Muscle of leg (tissue), 11 donors: ENCODE data around the gene ANAPC2. TPM values are rescaled to one million over a fixed set of nuclear protein-coding genes. Genes with fewer than 3 reads are reported as not detected.

ENCODE experiments used
- DNase-seq: peaks from one replicate; pipeline ENCODE4 v3.0.0; 2013
- H3K27ac ChIP-seq: one replicate; pipeline ENCODE4 v1.5.1; 2013; ENCODE audit warnings: mild to moderate bottlenecking, low read length, control low read depth
- H3K27me3 ChIP-seq: one replicate; pipeline ENCODE4 v1.6.1; 2013; ENCODE audit warnings: low read length; ENCODE audit not compliant: control insufficient read depth, insufficient read depth
- H3K36me3 ChIP-seq: one replicate; pipeline ENCODE4 v1.6.1; 2013; ENCODE audit warnings: low read length; ENCODE audit not compliant: control insufficient read depth, insufficient read depth
- H3K4me1 ChIP-seq: one replicate; pipeline ENCODE4 v1.6.1; 2013; ENCODE audit warnings: low read length; ENCODE audit not compliant: control insufficient read depth, insufficient read depth
- H3K4me3 ChIP-seq: one replicate; pipeline ENCODE4 v1.5.1; 2013; ENCODE audit warnings: low read length, control low read depth
- H3K9me3 ChIP-seq: replicated peaks from 2 replicates; pipeline ENCODE4 v1.6.1; 2013; ENCODE audit warnings: low read depth, low read length; ENCODE audit not compliant: control insufficient read depth
- WGBS: methylation state at CpG from one replicate; pipeline ENCODE4 v1.1.5; 2013; ENCODE audit warnings: missing lambda C conversion rate; ENCODE audit not compliant: insufficient coverage; 5-methylcytosine and 5-hydroxymethylcytosine counted together
- polyA plus RNA-seq, 8 donors: library from polyadenylated mRNA; unstranded; fragments of 120-200 nt; gene quantifications; one replicate each; pipeline versions ENCODE4 v1.2.1 to v1.2.3, GENCODE V29; 2013; ENCODE audit warnings: inconsistent platforms in 1 of 8, low replicate concordance in 1 of 8; ENCODE audit not compliant: insufficient read length in 8 of 8, insufficient read depth in 1 of 8
- total RNA-seq: library from RNA; stranded (reverse); fragments of 120-200 nt; gene quantifications from one replicate; pipeline ENCODE4 v1.2.4, GENCODE V29; 2013

Gene ANAPC2
- total and polyA plus RNA-seq, 9 donors = 20.4 to 41.6 (median 31.1) TPM

DNA sequence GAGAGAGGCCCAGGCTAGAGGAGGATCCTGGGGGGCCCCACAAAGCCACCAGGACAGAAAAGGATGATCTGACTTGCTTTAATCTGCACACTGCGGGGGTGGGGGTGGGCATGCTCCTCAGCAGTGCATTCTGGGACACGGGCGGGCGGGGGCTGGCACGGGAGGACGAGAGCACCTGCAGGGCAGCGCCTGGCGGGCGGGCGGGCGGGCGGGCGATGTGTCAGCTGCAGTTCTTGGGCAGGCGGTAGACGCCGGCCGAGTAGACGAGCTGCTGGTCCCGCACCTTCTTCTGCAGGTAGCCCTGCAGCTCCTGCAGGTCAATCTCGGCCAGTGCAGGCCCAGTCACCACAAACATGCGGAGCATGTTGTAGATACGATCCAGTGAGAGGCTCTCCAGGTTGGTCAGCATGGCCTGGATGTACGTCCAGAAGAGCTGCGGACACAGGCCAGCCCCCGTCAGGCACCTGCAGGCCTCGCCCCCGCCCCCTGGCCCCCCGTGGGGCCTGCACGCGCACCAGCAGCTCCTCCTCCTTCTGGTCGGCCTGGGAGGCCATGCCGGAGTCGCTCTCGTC is 13.6 kb downstream of the ANAPC2 start:
- no peak for DNase-seq
- Histone ChIP-seq H3K4me3 (no peak overlapping the region), H3K4me1 (peaks cover 7% of the 10 kb centered on the region), H3K9me3 (no peaks in the 10 kb centered on the region), H3K36me3 (peaks cover 26% of the 10 kb centered on the region), H3K27ac (no peak overlapping the region), H3K27me3 (peaks cover 41% of the 10 kb centered on the region)
- WGBS = 40% methylated on average over 34 of the region's 34 CpGs

DNA sequence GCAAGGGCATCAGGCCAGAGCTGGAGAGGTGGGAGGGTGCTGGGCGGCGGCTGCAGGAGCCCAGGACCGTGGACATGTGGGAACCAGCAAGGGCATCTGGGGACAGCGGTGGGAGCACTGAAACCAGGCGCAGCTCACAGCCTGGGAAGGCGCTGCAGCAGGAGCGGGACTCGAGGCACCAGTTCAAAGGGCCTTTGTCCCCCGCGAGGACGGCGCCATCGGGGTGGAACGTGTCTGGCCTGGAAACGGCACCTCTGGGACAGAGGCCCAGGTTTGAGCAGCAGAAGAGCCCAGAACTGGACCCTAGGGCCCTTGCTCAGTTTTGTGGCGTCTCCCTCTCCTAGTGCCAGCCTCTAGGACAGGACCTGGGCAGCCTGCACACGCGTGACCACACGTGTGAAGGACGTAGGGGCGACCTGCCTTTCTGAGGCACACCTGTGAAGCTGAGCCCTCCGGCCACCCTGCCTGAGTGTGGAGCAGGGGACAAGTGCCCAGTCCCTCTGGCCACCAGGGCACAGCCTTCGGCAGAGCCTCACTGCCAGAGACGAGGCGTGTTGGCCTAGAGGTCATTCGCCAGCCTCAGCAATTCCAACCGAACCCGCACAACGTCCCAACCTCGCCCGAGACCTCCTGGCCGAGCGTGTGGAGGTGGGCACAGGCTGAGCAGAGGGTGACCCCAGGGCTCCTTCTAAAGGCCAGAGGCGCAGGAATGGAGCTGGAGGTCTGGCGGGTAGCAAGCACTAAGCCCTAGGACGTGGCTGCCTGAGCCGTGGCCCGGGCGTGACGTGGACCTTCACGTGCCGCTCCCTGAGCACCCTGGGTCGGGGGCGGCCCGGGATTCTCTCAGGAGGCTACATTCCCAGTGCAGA is 14.3 kb downstream of the ANAPC2 start:
- peaks cover 45% of the 10 kb centered on the region for H3K27me3 ChIP-seq
- H3K36me3 ChIP-seq = peaks cover 19% of the 10 kb centered on the region
- H3K4me3 ChIP-seq = no peak overlapping the region
- 79% methylated on average over 42 of the region's 45 CpGs for WGBS
- H3K9me3 ChIP-seq = no peaks in the 10 kb centered on the region
- H3K27ac ChIP-seq = no peak overlapping the region
- no peak for DNase-seq
- H3K4me1 ChIP-seq = peaks cover 7% of the 10 kb centered on the region

DNA sequence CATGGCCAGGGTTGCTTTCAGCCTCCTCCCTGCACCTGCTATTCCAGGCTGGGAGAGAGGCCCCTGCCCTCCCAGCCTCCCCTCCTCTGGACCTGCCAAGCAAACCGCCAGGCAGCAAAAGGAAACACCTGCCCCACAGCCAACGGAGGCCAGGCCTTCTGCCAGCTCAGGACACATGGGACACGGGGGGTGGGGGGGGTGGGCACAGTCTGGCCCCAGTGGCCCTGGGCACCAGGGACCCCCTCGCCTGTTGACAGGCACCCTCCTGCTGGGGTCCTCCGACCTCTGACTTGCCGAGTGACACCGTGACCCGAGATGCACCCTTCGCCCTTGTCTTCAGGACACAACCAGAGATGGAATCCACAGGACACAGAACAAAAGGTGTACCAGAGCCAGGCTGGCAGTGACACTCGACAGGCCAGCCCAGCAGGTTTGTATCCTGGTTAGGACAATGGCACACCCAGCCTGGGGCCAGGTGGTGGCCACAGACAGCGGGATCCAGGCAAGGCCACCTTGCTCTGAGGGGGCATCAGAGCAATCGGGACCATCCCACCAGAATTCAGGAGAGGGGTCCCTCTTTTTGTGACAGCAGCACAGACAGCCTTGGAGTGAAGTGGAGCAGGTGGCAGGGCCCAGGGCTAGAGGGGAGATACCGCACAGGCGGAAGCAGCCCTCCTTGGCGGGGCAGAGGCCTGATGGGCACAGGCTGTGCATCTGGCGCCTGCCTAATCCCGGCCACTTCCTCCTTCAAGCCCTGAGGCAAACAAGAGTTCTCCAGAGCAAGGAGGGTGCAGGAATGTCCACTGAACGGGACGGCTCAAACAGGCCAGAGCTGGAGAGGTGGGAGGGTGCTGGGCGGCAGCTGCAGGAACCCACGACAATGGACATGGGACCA is 15.2 kb downstream of the ANAPC2 start:
- Histone ChIP-seq H3K36me3 (peaks cover 11% of the 10 kb centered on the region), H3K27me3 (peaks cover 53% of the 10 kb centered on the region), H3K4me3 (no peak overlapping the region), H3K27ac (no peak overlapping the region), H3K4me1 (peaks cover 9% of the 10 kb centered on the region), H3K9me3 (no peaks in the 10 kb centered on the region)
- DNase-seq = no peak
- 68% methylated on average over 16 of the region's 21 CpGs for WGBS

DNA sequence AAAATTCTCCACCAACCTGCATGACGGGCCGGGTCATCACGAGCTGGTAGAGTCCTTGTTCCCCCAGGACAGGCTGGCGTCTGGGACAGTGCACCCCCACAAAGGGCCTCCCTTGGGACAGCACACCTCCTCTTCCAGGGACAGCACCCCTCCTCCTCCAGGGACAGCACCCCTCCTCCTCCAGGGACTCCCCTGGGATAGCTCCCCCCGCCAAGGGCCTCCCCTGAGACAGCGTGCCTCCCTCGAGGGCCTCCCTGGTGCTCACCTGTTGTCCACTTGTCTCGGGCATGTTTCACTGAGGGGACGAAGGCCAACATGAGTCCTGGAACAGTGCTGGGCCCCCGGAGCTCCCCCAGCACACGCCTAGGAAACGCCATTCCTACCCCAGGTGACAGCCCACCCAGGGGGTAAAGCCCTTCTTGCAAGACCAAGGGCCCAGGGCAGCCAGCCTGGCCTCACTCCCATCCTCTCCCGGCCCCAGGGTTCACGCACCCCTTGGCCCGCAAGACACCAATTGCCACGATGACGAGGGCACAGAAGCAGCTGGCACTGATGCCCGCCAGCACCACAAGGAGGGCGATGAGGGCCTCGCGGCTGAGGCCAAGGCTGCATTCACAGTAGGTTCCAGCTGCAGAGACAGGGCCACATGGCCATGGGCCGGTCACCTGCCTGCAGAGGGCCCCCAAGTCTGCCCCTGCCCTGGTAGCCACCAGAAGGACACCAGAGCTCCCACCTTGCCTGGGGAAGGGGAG is 17.0 kb downstream of the ANAPC2 start:
- H3K27me3 ChIP-seq = peaks cover 71% of the 10 kb centered on the region
- H3K4me3 ChIP-seq = no peak overlapping the region
- WGBS = 82% methylated on average over 22 of the region's 22 CpGs
- DNase-seq = no peak
- no peaks in the 10 kb centered on the region for H3K9me3 ChIP-seq
- no peak overlapping the region for H3K27ac ChIP-seq
- H3K4me1 ChIP-seq = peaks cover 15% of the 10 kb centered on the region
- H3K36me3 ChIP-seq = no peaks in the 10 kb centered on the region

DNA sequence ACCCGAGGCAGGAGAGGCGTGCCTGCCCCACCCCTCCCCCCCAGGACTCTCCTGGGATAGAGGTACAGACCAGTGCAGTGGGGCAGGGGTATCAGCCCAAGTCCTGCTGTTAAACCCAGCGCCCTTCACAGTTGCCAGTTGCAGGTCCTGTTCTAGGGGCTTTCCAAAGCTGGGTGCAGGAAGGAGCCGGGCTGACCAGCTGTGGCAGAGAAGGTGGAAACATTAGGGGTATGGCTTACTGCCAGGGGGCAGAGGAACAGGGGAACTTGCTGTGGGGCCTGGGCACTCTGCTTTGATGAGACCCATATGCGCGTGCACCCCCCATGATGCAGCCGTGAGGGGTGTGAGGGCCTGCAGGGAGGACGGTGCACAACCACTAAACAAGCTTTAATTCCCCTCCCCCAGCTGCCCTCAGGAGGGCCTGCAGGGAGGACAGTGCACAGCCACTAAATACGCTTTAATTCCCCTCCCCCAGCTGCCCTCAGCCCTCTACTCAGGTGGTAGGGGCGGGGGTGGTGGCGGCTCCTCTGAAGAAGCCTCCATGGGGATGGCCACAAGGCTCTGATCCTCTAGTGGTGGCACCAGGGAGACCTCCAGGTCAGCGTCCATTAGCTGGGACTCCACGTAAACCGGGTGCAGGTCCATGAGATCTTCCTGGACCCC is 17.7 kb downstream of the ANAPC2 start:
- Histone ChIP-seq H3K4me3 (no peak overlapping the region), H3K36me3 (no peaks in the 10 kb centered on the region), H3K9me3 (no peaks in the 10 kb centered on the region), H3K27ac (no peak overlapping the region), H3K27me3 (peaks cover 78% of the 10 kb centered on the region), H3K4me1 (peaks cover 15% of the 10 kb centered on the region)
- whole genome bisulfite sequencing = 59% methylated on average over 8 of the region's 14 CpGs
- DNase-seq = no peak

DNA sequence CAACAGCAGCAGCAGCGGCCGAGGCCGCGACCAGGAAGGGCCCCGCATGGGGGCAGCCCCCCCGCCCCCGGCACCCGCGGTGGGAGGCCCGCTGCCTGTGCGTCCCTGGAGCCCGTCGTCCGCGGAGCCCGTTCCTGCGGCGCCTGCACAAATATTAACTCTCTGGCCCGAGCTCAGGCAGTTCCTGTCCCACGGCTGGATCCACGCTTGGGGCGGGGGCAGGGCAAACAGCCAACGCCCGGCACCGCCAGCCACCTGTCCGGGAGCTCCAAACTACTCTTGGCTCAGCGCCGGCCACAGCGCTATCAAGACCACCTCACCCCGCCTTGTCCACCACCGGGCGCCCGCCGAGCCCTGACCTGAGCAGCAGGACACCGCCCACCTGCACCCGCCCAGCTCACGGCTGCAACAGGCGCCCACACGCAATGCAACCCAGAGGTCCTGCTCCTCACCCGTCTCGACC is 18.4 kb downstream of the ANAPC2 start, which contains the start of gene LRRC26:
LRRC26 (minus strand) TSS at position 156 of the 463 bp plus-strand sequence; CDS start at position 48, 108 bp downstream.
- H3K36me3 ChIP-seq = no peaks in the 10 kb centered on the region
- no peak within 1 kb of the TSS for H3K27ac ChIP-seq
- peaks cover 81% of the 10 kb centered on the region for H3K27me3 ChIP-seq
- peaks cover 15% of the 10 kb centered on the region for H3K4me1 ChIP-seq
- WGBS = 9% methylated on average over 39 of the region's 41 CpGs
- H3K4me3 ChIP-seq = no peak within 1 kb of the TSS
- no peak for DNase-seq
- no peaks in the 10 kb centered on the region for H3K9me3 ChIP-seq

DNA sequence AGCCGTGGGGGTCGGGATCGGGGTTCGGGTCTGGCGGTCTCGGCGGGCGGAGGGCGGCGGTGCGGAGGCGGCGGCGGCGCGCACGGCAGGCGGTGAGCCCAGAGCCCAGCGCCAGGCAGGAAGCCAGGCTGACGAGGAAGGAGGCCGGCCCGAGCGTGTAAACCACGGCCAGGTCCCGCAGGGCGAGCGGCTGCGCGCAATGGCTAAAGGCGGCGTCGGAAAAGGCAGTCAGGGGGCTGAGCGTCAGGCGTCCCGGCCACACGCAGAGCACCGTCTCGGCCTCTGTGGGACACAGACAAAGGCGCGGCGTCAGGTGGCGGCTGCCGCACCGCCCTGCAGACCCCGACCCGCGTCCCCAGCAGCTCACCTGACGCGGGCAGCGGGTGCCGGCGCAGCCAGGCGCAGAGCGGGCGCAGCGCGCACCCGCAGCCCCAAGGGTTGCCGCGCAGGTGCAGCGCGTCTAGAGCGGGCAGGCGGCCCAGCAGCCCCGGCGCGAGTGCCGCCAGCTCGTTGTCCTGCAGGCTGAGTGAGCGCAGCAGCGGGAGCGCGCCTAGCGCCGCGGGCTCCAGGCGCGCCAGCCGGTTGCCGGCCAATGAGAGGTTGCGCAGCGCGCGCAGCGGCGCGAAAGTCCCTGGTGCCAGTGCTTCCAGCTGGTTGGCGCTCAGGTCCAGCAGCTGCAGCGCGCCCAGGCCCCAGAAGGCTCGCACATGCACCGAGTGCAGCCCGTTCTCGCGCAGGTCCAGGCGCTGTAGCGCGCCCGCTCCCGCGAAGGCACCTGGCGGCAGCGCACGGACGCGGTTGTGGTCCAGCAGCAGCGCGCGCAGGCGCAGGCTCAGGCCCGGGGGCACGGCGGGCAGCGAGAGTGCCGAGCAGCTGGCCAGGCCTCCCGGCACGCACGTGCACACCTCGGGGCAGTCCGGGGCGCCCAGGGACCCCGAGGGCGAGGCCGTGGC is 19.2 kb downstream of the ANAPC2 start:
- H3K9me3 ChIP-seq = no peaks in the 10 kb centered on the region
- WGBS = under 1% methylated on average over 124 of the region's 124 CpGs
- peaks cover 15% of the 10 kb centered on the region for H3K4me1 ChIP-seq
- peak; percentile 52 for DNase-seq
- H3K27ac ChIP-seq = no peak overlapping the region
- no peak overlapping the region for H3K4me3 ChIP-seq
- no peaks in the 10 kb centered on the region for H3K36me3 ChIP-seq
- peaks cover 83% of the 10 kb centered on the region for H3K27me3 ChIP-seq

DNA sequence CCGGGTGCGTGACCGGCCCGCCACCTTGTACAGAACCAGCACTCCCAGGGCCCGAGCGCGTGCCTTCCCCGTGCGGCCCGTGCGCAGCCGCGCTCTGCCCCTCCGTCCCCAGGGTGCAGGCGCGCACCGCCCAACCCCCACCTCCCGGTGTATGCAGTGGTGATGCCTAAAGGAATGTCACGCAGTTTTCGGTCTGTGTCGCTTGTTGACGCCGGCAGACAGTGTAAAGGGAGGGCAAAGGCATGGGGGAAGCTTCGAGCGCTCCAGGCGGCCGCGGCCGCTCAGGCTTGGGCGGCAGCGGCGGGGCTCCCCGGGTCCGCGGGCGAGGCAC is 19.8 kb downstream of the ANAPC2 start:
- H3K4me3 ChIP-seq = no peak overlapping the region
- no peaks in the 10 kb centered on the region for H3K9me3 ChIP-seq
- no peak for DNase-seq
- H3K36me3 ChIP-seq = no peaks in the 10 kb centered on the region
- WGBS = 1% methylated on average over 28 of the region's 36 CpGs
- peaks cover 15% of the 10 kb centered on the region for H3K4me1 ChIP-seq
- no peak overlapping the region for H3K27ac ChIP-seq
- H3K27me3 ChIP-seq = peaks cover 84% of the 10 kb centered on the region
